Measurements from ENCODE around the gene WNT3.

WNT3 gene

GRCh38 chr17:46832331-46832821, 13.9 kb upstream of the WNT3 start:
- peaks cover 11 to 15% of the 10 kb centered on the region in 2 experiments for H3K27me3 ChIP-seq (ENCODE audit: control insufficient read depth in 1 of 2, insufficient read depth in 1 of 2, low read length in 2 of 2)
- no peak overlapping the region for H3K23ac ChIP-seq (ENCODE audit: low read length in 2 of 2)
- H2BK120ac ChIP-seq (ENCODE audit: low read depth, low read length) = no peak overlapping the region
- no peak overlapping the region for H3K4me3 ChIP-seq (ENCODE audit: insufficient read depth in 1 of 2, low read depth in 1 of 2, low read length in 2 of 2)
- no peak overlapping the region for H2AFZ ChIP-seq (ENCODE audit: low read depth, low read length)
- H3K4me2 ChIP-seq (ENCODE audit: low read length, poor library complexity, severe bottlenecking) = no peak overlapping the region
- no peak overlapping the region for H3K4ac ChIP-seq (ENCODE audit: low read depth in 1 of 2, low read length in 2 of 2)
- no peak overlapping the region for H2AK5ac ChIP-seq (ENCODE audit: low read length, severe bottlenecking)
- no peak overlapping the region for H2BK5ac ChIP-seq (ENCODE audit: low read depth, low read length, poor library complexity, severe bottlenecking)
- no peak overlapping the region for H2BK12ac ChIP-seq (ENCODE audit: low read length in 2 of 2)
- peaks cover 14% of the 10 kb centered on the region for H3K4me1 ChIP-seq (ENCODE audit: control insufficient read depth, insufficient read depth, low read depth, low read length)
- no peak overlapping the region for H2BK15ac ChIP-seq (ENCODE audit: low read depth, poor library complexity, severe bottlenecking)
- no peak overlapping the region for H3K18ac ChIP-seq (ENCODE audit: low read depth in 1 of 2, low read length in 2 of 2)
- 35% methylated on average over 11 of the region's 11 CpGs for WGBS
- H4K8ac ChIP-seq (ENCODE audit: low read length) = no peak overlapping the region
- H3K36me3 ChIP-seq (ENCODE audit: control insufficient read depth in 1 of 2, insufficient read depth in 2 of 2, low read depth in 1 of 2, low read length in 2 of 2) = no peaks in the 10 kb centered on the region
- no peak overlapping the region for H3K14ac ChIP-seq (ENCODE audit: low read length in 2 of 2)
- no peaks in the 10 kb centered on the region for H3K79me1 ChIP-seq (replicated peaks; ENCODE audit: low read length, poor library complexity, severe bottlenecking)
- no peak for DNase-seq
- no peaks in the 10 kb centered on the region for H3K9me3 ChIP-seq (ENCODE audit: control insufficient read depth, low read length)
- H3K27ac ChIP-seq (ENCODE audit: low read length, poor library complexity, severe bottlenecking) = no peak overlapping the region
- peak overlapping the region; percentile 73 for H3K9ac ChIP-seq (ENCODE audit: low read length)
- H4K91ac ChIP-seq (ENCODE audit: low read length) = no peak overlapping the region

GRCh38 chr17:46831573-46832330, 13.3 kb upstream of the WNT3 start:
- Histone ChIP-seq H3K36me3 (ENCODE audit: control insufficient read depth in 1 of 2, insufficient read depth in 2 of 2, low read depth in 1 of 2, low read length in 2 of 2) (no peaks in the 10 kb centered on the region), H3K23ac (ENCODE audit: low read length in 2 of 2) (no peak overlapping the region), H3K4me3 (ENCODE audit: insufficient read depth in 1 of 2, low read depth in 1 of 2, low read length in 2 of 2) (no peak overlapping the region), H3K4me1 (ENCODE audit: control insufficient read depth, insufficient read depth, low read depth, low read length) (peaks cover 14% of the 10 kb centered on the region), H3K79me1 (replicated peaks; ENCODE audit: low read length, poor library complexity, severe bottlenecking) (no peaks in the 10 kb centered on the region), H3K27me3 (ENCODE audit: control insufficient read depth in 1 of 2, insufficient read depth in 1 of 2, low read length in 2 of 2) (peaks cover 12 to 18% of the 10 kb centered on the region in 2 experiments), H3K18ac (ENCODE audit: low read depth in 1 of 2, low read length in 2 of 2) (no peak overlapping the region), H2BK120ac (ENCODE audit: low read depth, low read length) (no peak overlapping the region), H4K91ac (ENCODE audit: low read length) (no peak overlapping the region), H4K8ac (ENCODE audit: low read length) (no peak overlapping the region), H2BK12ac (ENCODE audit: low read length in 2 of 2) (no peak overlapping the region), H3K4ac (ENCODE audit: low read depth in 1 of 2, low read length in 2 of 2) (no peak overlapping the region), H3K27ac (ENCODE audit: low read length, poor library complexity, severe bottlenecking) (no peak overlapping the region), H2AFZ (ENCODE audit: low read depth, low read length) (no peak overlapping the region), H3K9ac (ENCODE audit: low read length) (no peak overlapping the region), H3K14ac (ENCODE audit: low read length in 2 of 2) (no peak overlapping the region), H2BK15ac (ENCODE audit: low read depth, poor library complexity, severe bottlenecking) (no peak overlapping the region), H3K4me2 (ENCODE audit: low read length, poor library complexity, severe bottlenecking) (no peak overlapping the region), H2AK5ac (ENCODE audit: low read length, severe bottlenecking) (no peak overlapping the region), H3K9me3 (ENCODE audit: control insufficient read depth, low read length) (no peaks in the 10 kb centered on the region), H2BK5ac (ENCODE audit: low read depth, low read length, poor library complexity, severe bottlenecking) (no peak overlapping the region)
- 79% methylated on average over 14 of the region's 14 CpGs for WGBS
- no peak for DNase-seq

- Histone ChIP-seq H2AK5ac (ENCODE audit: low read length, severe bottlenecking) (no peak overlapping the region), H3K9ac (ENCODE audit: low read length) (no peak overlapping the region), H3K27ac (ENCODE audit: low read length, poor library complexity, severe bottlenecking) (no peak overlapping the region), H3K4ac (ENCODE audit: low read depth in 1 of 2, low read length in 2 of 2) (no peak overlapping the region), H2BK120ac (ENCODE audit: low read depth, low read length) (no peak overlapping the region), H2BK15ac (ENCODE audit: low read depth, poor library complexity, severe bottlenecking) (no peak overlapping the region), H3K4me2 (ENCODE audit: low read length, poor library complexity, severe bottlenecking) (no peak overlapping the region), H3K36me3 (ENCODE audit: control insufficient read depth in 1 of 2, insufficient read depth in 2 of 2, low read depth in 1 of 2, low read length in 2 of 2) (peaks cover 0 to 3% of the 10 kb centered on the region in 2 experiments), H3K14ac (ENCODE audit: low read length in 2 of 2) (no peak overlapping the region), H4K91ac (ENCODE audit: low read length) (no peak overlapping the region), H3K79me1 (replicated peaks; ENCODE audit: low read length, poor library complexity, severe bottlenecking) (no peaks in the 10 kb centered on the region), H3K27me3 (ENCODE audit: control insufficient read depth in 1 of 2, insufficient read depth in 1 of 2, low read length in 2 of 2) (peaks cover 20 to 43% of the 10 kb centered on the region in 2 experiments), H2BK12ac (ENCODE audit: low read length in 2 of 2) (no peak overlapping the region), H2BK5ac (ENCODE audit: low read depth, low read length, poor library complexity, severe bottlenecking) (no peak overlapping the region), H4K8ac (ENCODE audit: low read length) (no peak overlapping the region), H3K4me3 (ENCODE audit: insufficient read depth in 1 of 2, low read depth in 1 of 2, low read length in 2 of 2) (no peak overlapping the region), H3K23ac (ENCODE audit: low read length in 2 of 2) (no peak overlapping the region), H3K4me1 (ENCODE audit: control insufficient read depth, insufficient read depth, low read depth, low read length) (no peaks in the 10 kb centered on the region), H3K18ac (ENCODE audit: low read depth in 1 of 2, low read length in 2 of 2) (no peak overlapping the region), H3K9me3 (ENCODE audit: control insufficient read depth, low read length) (no peaks in the 10 kb centered on the region), H2AFZ (ENCODE audit: low read depth, low read length) (no peak overlapping the region)
- no peak for DNase-seq
- 80% methylated on average over 1 of the region's 2 CpGs for WGBS
Observed at GRCh38 chr17:46827274-46827673, 8.8 kb upstream of the WNT3 start.

- peaks cover 2% of the 10 kb centered on the region for H3K4me1 ChIP-seq (ENCODE audit: control insufficient read depth, insufficient read depth, low read depth, low read length)
- peaks cover 27 to 53% of the 10 kb centered on the region in 2 experiments for H3K27me3 ChIP-seq (ENCODE audit: control insufficient read depth in 1 of 2, insufficient read depth in 1 of 2, low read length in 2 of 2)
- no peak overlapping the region for H3K4me2 ChIP-seq (ENCODE audit: low read length, poor library complexity, severe bottlenecking)
- no peak overlapping the region for H4K91ac ChIP-seq (ENCODE audit: low read length)
- H2BK15ac ChIP-seq (ENCODE audit: low read depth, poor library complexity, severe bottlenecking) = no peak overlapping the region
- no peak overlapping the region for H3K23ac ChIP-seq (ENCODE audit: low read length in 2 of 2)
- no peak for DNase-seq
- WGBS = 56% methylated on average over 1 of the region's 1 CpG
- no peak overlapping the region for H4K8ac ChIP-seq (ENCODE audit: low read length)
- H2BK120ac ChIP-seq (ENCODE audit: low read depth, low read length) = no peak overlapping the region
- no peak overlapping the region for H3K4me3 ChIP-seq (ENCODE audit: insufficient read depth in 1 of 2, low read depth in 1 of 2, low read length in 2 of 2)
- H3K27ac ChIP-seq (ENCODE audit: low read length, poor library complexity, severe bottlenecking) = no peak overlapping the region
- H3K4ac ChIP-seq (ENCODE audit: low read depth in 1 of 2, low read length in 2 of 2) = no peak overlapping the region
- no peak overlapping the region for H3K9ac ChIP-seq (ENCODE audit: low read length)
- H3K18ac ChIP-seq (ENCODE audit: low read depth in 1 of 2, low read length in 2 of 2) = no peak overlapping the region
- H3K14ac ChIP-seq (ENCODE audit: low read length in 2 of 2) = no peak overlapping the region
- H3K79me1 ChIP-seq (replicated peaks; ENCODE audit: low read length, poor library complexity, severe bottlenecking) = no peaks in the 10 kb centered on the region
- no peak overlapping the region for H2BK12ac ChIP-seq (ENCODE audit: low read length in 2 of 2)
- H3K9me3 ChIP-seq (ENCODE audit: control insufficient read depth, low read length) = no peaks in the 10 kb centered on the region
- peaks cover 0 to 4% of the 10 kb centered on the region in 2 experiments for H3K36me3 ChIP-seq (ENCODE audit: control insufficient read depth in 1 of 2, insufficient read depth in 2 of 2, low read depth in 1 of 2, low read length in 2 of 2)
- no peak overlapping the region for H2BK5ac ChIP-seq (ENCODE audit: low read depth, low read length, poor library complexity, severe bottlenecking)
- H2AFZ ChIP-seq (ENCODE audit: low read depth, low read length) = no peak overlapping the region
- H2AK5ac ChIP-seq (ENCODE audit: low read length, severe bottlenecking) = no peak overlapping the region
Observed at GRCh38 chr17:46826116-46826515, 7.6 kb upstream of the WNT3 start.
